HG03025 (cell line): ENCODE measurements around the gene PRKAG2.
A peak's percentile ranks its signal among the peaks of the same experiment; 100 is the strongest.

ENCODE experiments used
- ATAC-seq: cut with Tn5 transposase; IDR thresholded peaks from one replicate; pipeline ENCODE4 v1.9.1; 2021; ENCODE audit warnings: mild to moderate bottlenecking, moderate library complexity; ENCODE audit not compliant: unreplicated experiment, low FRiP score

PRKAG2 gene

DNA sequence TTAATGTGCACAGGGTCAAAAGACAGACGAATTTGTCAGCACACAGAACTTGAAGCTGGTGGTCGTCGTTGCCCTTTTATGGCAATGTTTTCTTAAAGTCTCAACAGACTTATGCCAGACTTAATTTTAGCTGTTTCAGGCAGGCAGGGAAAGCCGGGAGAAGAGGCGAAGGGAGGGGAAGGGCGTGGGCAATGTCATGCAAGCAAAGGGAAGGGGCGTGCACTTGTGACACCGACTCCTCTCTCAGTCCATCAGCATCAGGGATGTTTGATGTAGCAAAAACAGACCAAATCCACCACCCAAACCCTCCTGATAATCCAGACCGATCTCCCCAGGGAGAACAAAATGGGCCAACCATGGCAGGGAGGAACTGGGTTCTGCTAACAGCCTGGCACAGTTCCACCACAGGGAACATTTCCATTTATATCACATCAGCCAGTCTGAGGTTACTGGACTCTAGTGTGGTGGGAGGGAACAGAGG is 239.1 kb downstream of the PRKAG2 start:
- no peak for ATAC-seq

DNA sequence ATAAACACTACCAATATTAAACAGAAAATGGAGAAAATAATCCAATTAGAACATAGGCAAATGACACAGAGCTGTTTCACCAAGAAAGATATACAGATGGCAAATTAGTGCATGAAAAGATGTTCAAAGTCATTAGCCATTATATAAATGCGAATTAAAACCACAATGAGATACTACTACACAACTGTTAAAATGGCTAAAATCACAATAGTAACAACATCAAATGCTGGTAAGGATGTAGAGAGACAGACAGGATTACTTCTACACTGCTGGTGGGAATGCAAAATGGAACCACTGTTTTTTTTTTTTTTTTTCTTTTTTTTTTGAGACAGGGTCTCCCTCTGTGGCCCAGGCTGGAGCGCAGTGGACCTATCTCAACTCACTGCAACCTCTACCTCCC is 242.3 kb downstream of the PRKAG2 start:
- no peak for ATAC-seq

GRCh38 chr7:151633516-151633812 is 243.5 kb downstream of the PRKAG2 start:
- ATAC-seq, result no peak

GRCh38 chr7:151632750-151633515 is 244.0 kb downstream of the PRKAG2 start:
- ATAC-seq, result peak; percentile 57

DNA sequence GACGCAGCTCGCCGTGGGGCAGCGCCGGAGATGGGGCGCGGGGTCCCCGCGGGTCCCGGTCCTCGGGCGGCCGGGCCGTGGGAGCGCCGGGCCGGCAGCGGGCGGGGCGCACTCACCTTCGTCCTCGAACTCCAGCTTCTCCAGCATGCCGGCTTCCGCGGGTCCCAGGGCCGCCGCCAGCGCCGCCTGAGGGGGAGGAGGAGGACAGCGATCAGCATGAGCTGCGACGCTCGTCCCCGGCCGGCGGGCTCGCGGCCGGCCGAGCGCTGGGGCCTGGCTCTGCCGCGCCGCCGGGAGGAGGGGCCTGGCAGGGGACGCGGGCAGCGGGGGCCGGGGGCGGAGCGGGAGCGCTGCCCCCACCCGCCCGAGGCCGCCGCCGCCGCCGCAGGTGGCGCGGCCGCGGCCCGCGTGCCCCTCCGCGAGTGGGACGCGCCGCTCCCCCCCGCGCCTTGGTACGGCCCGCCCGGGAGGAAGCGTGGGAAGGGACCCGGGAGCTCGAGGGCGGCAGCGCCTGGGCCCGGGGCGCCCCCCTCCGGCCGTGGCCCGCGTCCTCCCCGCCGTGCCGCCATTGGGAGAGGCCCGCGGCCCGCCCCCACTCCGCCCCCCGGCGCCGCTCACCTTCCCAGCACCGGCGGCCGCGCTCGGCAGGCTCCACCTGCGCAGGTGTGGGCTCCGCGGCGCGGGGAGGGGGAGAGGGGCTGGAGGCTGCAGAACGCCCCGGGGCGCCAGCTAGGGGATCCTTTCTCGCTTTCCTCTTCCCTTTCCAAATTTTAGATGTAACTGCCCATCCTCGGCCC is 244.8 kb downstream of the PRKAG2 start:
- peak; percentile 70 for ATAC-seq

- ATAC-seq, result no peak
Measured at GRCh38 chr7:151631570-151631952, 245.4 kb downstream of the PRKAG2 start.

DNA sequence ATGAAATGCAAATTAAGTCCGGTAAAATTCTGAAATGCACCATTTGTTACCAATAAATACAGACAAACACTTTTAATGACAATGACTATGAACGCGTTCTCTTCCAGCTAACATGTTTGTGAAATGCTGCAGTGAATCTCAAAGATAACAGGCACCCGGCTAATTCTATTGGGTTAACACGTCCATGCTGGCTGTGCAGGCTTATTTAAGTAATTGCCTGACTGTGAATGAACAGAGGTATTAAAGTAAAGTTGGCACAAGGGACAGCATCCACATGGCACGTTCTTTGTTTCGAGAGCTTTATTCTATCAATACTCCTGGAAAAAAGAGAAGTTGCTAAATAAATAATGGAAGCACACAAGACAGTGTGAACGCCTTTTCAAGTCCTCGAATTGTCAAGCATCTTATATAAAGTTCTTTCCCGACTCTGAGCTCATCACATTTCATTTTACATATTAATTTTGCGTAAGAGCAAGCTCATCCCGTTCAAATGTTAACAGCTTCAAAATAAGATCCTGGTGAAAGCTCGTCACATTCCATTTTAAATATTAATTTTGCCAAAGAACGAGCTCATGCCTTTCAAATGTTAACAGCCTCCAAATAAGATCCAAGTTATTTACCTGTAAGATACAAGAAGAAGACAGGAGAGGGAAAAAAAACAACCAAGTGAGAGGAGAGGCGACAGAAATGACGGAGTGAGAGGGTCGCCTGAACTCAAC is 245.9 kb downstream of the PRKAG2 start:
- no peak for ATAC-seq

- no peak for ATAC-seq
Measured at GRCh38 chr7:151630358-151630757, 246.6 kb downstream of the PRKAG2 start.

DNA sequence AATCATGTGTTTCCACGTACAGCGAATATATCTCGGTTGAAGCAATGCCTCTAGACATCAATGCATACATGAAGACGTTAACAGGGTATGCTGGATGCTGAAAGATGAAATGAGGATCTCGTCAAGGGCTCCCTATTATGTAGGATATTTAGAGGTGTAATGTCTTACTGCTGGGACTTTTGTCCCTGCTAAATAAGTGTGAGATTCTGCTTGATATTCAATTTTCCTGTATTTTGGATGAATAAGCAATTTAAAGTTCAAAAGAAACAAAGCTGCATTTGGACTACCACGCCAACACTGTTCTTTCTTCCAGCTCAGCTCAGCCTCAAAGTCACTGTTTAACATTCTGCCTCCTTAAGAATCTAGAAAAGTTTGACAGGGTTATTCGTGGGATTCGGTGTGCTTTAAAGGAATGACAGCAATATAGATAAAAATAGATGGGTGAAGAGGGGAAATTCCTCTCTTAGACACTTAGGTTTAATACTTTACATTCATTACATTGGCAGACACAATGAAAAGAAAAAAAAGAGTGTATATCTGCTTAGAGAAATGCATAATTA is 247.1 kb downstream of the PRKAG2 start:
- ATAC-seq, result no peak

DNA sequence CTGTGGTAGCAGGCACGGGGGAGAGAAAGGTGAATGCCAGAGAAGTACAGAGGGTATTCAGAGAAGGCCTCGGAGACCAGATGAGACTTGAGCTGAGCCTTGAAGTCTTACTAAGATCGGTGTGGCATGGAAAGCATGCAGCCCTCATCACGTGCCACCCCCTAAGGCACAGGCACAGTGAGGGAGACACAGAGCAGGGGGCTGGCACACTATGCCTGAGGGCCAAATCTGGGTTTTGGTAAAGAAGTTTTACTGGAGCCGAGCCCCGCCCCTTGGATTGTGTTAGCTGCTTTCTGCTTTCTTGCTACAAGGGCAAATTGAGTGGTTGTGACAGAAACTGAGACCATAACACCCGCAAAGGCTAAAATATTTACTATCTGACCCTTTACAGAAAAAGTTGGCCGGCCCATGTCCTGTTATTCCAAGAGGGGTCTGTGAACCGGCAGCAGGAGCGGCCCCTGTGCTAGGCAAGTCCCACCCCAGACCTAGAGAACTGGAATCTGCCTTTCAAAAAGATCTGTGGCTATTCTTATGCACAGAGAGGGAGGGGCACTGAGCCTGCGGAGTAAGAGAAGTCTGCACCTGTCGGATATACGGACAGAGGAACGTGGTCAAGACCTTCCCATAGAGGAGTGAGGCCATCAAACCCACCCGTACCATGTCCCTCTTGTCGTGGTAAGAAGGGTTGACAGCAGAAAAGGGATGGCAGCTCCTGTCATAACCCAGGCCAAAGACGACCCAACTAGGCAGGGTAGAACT is 247.9 kb downstream of the PRKAG2 start:
- no peak for ATAC-seq

DNA sequence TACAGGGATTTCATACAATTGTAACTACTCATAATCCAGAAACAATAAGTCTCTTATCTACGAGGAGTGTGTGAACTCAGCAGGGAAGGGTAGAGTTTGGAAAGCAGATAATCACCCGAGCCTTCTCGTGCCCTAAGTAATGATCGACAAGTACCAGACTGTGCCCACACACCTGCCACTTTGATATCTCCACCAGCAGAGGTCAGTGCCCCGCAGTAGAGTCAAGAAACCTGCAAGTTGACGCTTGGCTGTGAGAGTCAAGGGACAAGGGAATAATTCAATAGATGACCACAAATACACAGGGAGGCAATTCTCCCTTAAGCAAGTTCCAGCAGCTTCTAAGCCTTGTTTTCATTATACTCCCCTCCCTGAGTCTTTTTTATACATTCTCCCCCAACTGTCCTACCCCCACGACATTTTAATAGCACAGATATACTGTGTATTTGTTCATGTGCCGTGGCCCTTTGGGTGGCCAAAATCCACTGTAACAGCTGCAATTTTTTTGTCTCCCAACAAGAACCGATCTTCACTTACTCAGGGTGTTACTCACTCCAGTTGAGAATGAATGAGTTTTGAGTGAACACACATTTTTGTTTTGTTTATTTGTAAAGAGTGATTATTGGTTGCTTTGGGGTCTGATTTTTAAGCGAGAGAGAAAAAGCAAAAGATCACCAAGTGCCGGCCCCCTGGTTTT is 250.3 kb downstream of the PRKAG2 start:
- ATAC-seq, result no peak

DNA sequence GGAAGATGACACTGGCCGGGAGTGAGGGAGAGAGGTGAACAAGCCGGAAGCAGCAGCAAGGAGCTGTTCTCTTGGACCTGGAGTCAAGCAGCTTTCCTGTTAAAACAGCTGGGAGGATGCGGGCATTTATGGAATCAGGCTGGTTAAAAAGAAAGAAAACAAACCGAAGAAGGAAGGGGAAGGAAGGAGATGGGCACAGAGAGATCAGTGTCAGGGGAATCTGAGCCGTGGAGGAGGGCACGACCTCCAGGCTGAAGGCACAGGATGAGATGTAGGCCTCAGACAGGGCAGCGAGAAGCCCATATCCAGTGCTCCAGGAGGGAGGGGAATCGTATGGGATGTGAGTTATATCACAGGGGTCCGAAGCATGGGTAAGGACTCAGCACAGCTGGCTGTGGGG is 251.3 kb downstream of the PRKAG2 start:
- no peak for ATAC-seq

- no peak for ATAC-seq
Measured at GRCh38 chr7:151624246-151624928, 252.5 kb downstream of the PRKAG2 start.

GRCh38 chr7:151623766-151624165 is 253.1 kb downstream of the PRKAG2 start:
- no peak for ATAC-seq

GRCh38 chr7:151621961-151622360 is 255.0 kb downstream of the PRKAG2 start:
- ATAC-seq, result no peak

DNA sequence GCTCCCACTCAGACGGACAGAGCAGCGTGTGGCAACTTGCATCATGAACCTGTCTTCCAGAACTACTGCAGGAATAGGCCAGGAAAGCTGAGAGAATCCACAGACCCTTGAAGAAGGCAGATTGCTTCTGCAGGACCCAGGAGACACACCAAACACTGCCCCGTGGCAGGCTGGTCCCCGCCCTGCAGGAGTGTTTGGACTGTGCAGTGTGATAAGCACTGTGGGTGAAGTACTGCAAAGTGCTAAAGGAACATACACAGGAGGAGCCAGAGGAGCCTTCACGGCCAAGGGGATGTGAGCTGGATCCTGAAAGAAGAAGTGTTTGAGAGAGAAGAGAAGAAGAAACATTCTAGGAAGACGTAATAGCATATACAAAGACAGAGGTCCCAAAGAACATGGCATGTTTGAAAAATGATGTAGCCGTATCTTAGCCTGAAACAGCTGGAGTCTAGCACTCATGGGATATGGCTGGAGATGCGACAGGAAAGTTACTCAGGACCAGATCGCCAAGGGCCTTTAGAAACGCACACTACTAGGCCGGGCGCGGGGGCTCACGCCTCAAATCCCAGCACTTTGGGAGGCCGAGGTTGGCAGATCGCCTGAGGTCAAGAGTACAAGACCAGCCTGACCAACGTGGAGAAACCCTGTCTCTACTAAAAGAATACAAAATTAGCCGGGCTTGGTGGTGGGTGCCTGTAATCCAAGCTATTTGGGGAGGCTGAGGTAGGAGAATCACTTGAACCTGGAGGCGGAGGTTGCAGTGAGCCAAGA is 260.3 kb downstream of the PRKAG2 start:
- no peak for ATAC-seq

- ATAC-seq, result no peak
Measured at GRCh38 chr7:151615784-151616183, 261.1 kb downstream of the PRKAG2 start.

DNA sequence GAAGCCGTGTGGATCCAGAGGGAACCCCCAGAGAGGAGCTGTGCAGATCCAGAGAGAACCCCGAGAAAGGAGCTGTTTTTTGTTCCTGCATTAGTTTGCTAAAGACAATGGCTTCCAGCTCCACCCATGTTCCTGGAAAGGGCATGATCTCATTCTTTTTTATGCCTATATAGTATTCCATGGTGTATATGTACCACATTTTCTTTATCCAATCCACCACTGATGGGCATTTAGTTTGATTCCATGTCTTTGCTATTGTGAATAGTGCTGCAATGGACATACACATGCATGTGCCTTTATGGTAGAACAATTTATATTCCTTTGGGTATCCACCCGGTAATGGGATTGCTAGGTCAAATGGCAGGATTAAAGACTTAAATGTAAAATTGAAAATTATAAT is 261.9 kb downstream of the PRKAG2 start:
- ATAC-seq, result no peak
